ENCODE data around the gene ONECUT3.

DNA sequence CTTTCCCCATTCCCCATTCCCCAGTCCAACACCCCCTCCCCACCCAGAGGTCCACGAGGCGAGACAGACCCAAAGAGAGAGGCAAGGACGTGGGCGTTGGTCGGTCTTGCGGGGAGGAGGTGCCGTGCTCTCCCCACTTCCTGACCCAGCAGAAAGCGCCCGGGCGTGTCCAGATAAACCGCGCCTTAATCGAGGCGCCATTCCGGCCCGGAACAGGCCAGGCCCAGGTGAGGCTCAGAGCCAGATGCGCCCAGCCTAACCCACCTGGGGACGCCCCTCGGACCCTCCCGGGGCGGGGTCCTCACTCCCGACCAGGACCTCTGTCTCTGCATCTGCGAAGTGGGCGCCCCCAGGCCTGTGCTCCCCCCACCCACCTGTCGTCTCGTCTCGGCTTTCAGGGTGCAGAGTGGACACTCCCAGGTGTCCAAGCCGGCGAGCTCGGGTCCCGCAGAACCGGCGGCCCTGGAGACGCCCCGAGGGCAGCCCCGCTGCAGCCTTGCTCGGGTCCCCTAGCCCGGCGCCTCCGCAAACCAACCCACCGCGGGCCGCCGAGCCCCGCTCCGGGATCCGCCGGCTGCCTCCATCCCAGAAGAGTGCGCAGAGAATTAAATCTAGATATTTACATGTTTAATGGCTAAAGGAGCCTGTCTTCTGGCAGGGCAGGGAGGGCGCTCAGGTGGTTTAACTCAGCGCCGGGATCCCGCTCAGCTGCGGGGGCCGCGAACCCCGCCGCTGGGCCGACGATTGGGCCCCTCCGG is 5.0 kb upstream of the ONECUT3 start:
- TF ChIP-seq CTCF (optimal IDR thresholded peaks at IDR 0.05 in 1 of 3, IDR thresholded peaks at IDR 0.05 in 1 of 3, conservative IDR thresholded peaks at IDR 0.05 in 1 of 3; ENCODE audit: extremely low read depth in 1 of 3, insufficient read depth in 2 of 3, low read length in 3 of 3) (no peak), EZH2 (IDR thresholded peaks at IDR 0.05; ENCODE audit: low read length) (no peak)

Measured in keratinocyte (primary cell).